GM10847 (cell line): ENCODE data around the gene CHST15.

Source experiments
- POLR2A ChIP-seq: IDR thresholded peaks from 2 replicates; pipeline ENCODE4 v1.6.1; 2011; ENCODE audit not compliant: insufficient read length; ENCODE audit errors: extremely low read depth

The CHST15 gene

GRCh38 chr10:124040451-124041188 lies 52.8 kb downstream of the CHST15 start:
- TF ChIP-seq POLR2A: no peak

GRCh38 chr10:124039483-124040013 lies 53.9 kb downstream of the CHST15 start:
- no peak for TF ChIP-seq POLR2A

GRCh38 chr10:124037784-124038183 lies 55.6 kb downstream of the CHST15 start:
- TF ChIP-seq POLR2A: no peak

GRCh38 chr10:124037286-124037685 lies 56.1 kb downstream of the CHST15 start:
- TF ChIP-seq POLR2A: no peak

- TF ChIP-seq POLR2A: no peak
Observed at GRCh38 chr10:124036746-124037145, 56.7 kb downstream of the CHST15 start.

- no peak for TF ChIP-seq POLR2A
Observed at GRCh38 chr10:124035928-124036558, 57.4 kb downstream of the CHST15 start.

- TF ChIP-seq POLR2A: no peak
Observed at GRCh38 chr10:124035306-124035927, 58.0 kb downstream of the CHST15 start.

GRCh38 chr10:124033887-124034218 lies 59.5 kb downstream of the CHST15 start:
- no peak for TF ChIP-seq POLR2A

GRCh38 chr10:124032971-124033886 lies 60.2 kb downstream of the CHST15 start:
- no peak for TF ChIP-seq POLR2A

- TF ChIP-seq POLR2A: no peak
Observed at GRCh38 chr10:124032087-124032935, 61.1 kb downstream of the CHST15 start.

- no peak for TF ChIP-seq POLR2A
Observed at GRCh38 chr10:124030492-124031110, 62.8 kb downstream of the CHST15 start.

- TF ChIP-seq POLR2A: no peak
Observed at GRCh38 chr10:124030061-124030460, 63.3 kb downstream of the CHST15 start.

GRCh38 chr10:124029559-124029958 lies 63.8 kb downstream of the CHST15 start:
- TF ChIP-seq POLR2A: no peak

GRCh38 chr10:124028700-124029480 lies 64.5 kb downstream of the CHST15 start:
- no peak for TF ChIP-seq POLR2A
